Cardiac muscle cell (in vitro differentiated cells and primary cell): ENCODE data around the gene ITSN1. TPM values are rescaled to one million over a fixed set of nuclear protein-coding genes. Genes with fewer than 3 reads are reported as not detected.

ENCODE experiments used
- DNase-seq, 2 donors: peaks; one replicate each; pipeline versions ENCODE4 v3.0.0 to v3.0.0-alpha.2; 2010 to 2017; ENCODE audit warnings: low read depth in 1 of 2, low spot score in 1 of 2
- H3K27ac ChIP-seq: fragments of 200-600 bp; sonication (generic); 2 replicates; pipeline ENCODE4 v1.5.1; 2016
- H3K27me3 ChIP-seq: fragments of 200-600 bp; sonication (generic); 2 replicates; pipeline ENCODE4 v1.6.0; 2016; ENCODE audit warnings: control low read depth
- H3K36me3 ChIP-seq: fragments of 200-600 bp; sonication (generic); 2 replicates; pipeline ENCODE4 v1.5.1; 2016; ENCODE audit warnings: control low read depth
- H3K4me1 ChIP-seq: fragments of 200-600 bp; sonication (generic); 2 replicates; pipeline ENCODE4 v1.8.1; 2017; ENCODE audit warnings: low read depth, mild to moderate bottlenecking, mixed run types
- H3K4me3 ChIP-seq: fragments of 200-600 bp; sonication (generic); 2 replicates; pipeline ENCODE4 v1.5.1; 2016; ENCODE audit warnings: mild to moderate bottlenecking
- H3K9me3 ChIP-seq: fragments of 200-600 bp; sonication (generic); 2 replicates; pipeline ENCODE4 v1.5.1; 2017; ENCODE audit warnings: low read depth, mild to moderate bottlenecking, control low read depth
- polyA plus RNA-seq: library from polyadenylated mRNA; unstranded; fragments of >200 nt; fragmentation: Nextera tagmentation; extraction: Ambion mirVana; gene quantifications from 2 replicates; pipeline ENCODE4 v1.2.1, GENCODE V29; 2016
- total RNA-seq: library from RNA; depleted of rRNA; stranded (reverse); fragments of >200 nt; gene quantifications from 2 replicates; pipeline ENCODE4 v1.2.3, GENCODE V29; 2016
- TF ChIP-seq, protein P1 (sequence below): IDR thresholded peaks from 2 replicates; pipeline ENCODE4 v1.5.1; 2012; ENCODE audit warnings: low read depth, mild to moderate bottlenecking, low read length

Gene ITSN1
- total and polyA plus RNA-seq, 2 experiments from 2014 or later, result 92.4 to 125 TPM

- H3K9me3 ChIP-seq, result no peaks in the 10 kb centered on the region
- TF ChIP-seq, protein P1, sequence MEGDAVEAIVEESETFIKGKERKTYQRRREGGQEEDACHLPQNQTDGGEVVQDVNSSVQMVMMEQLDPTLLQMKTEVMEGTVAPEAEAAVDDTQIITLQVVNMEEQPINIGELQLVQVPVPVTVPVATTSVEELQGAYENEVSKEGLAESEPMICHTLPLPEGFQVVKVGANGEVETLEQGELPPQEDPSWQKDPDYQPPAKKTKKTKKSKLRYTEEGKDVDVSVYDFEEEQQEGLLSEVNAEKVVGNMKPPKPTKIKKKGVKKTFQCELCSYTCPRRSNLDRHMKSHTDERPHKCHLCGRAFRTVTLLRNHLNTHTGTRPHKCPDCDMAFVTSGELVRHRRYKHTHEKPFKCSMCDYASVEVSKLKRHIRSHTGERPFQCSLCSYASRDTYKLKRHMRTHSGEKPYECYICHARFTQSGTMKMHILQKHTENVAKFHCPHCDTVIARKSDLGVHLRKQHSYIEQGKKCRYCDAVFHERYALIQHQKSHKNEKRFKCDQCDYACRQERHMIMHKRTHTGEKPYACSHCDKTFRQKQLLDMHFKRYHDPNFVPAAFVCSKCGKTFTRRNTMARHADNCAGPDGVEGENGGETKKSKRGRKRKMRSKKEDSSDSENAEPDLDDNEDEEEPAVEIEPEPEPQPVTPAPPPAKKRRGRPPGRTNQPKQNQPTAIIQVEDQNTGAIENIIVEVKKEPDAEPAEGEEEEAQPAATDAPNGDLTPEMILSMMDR, result no peak
- no peak overlapping the region for H3K4me3 ChIP-seq
- DNase-seq, result no peak
- peaks cover 56% of the 10 kb centered on the region for H3K36me3 ChIP-seq
- H3K4me1 ChIP-seq, result no peaks in the 10 kb centered on the region
- H3K27ac ChIP-seq, result no peak overlapping the region
- H3K27me3 ChIP-seq, result no peaks in the 10 kb centered on the region
These were observed 132.2 kb downstream of the ITSN1 start for GRCh38 chr21:33774551-33774950.

GRCh38 chr21:33775100-33775828, 133.0 kb downstream of the ITSN1 start:
- Histone ChIP-seq H3K27me3 (no peaks in the 10 kb centered on the region), H3K9me3 (no peaks in the 10 kb centered on the region), H3K4me3 (no peak overlapping the region), H3K4me1 (no peaks in the 10 kb centered on the region), H3K36me3 (peaks cover 57% of the 10 kb centered on the region), H3K27ac (no peak overlapping the region)
- TF ChIP-seq, protein P1, result no peak
- no peak for DNase-seq

DNA sequence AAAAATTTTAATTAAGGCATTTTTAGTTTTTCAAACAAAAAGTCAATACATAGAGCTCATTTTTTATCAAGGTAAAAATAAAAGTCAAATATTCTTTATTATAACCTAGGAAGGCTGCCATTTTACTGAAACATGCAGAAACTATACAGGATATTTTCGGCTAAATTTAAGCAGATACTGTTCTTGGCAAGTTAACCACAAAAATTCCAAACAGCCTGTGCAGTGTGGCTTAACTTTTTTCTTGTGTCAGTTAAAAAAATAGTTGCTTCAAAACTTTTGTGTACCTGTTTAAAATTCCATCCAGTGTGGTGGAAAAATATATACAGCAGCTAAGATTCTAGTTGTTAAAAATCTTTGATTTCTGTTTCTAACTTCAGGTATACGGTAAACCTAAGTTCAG, 138.3 kb downstream of the ITSN1 start:
- peaks cover 38% of the 10 kb centered on the region for H3K36me3 ChIP-seq
- H3K4me3 ChIP-seq, result no peak overlapping the region
- H3K9me3 ChIP-seq, result no peaks in the 10 kb centered on the region
- H3K4me1 ChIP-seq, result no peaks in the 10 kb centered on the region
- H3K27me3 ChIP-seq, result no peaks in the 10 kb centered on the region
- TF ChIP-seq, protein P1, result no peak
- DNase-seq, result peak in 1 of 2 donors; percentile 53
- H3K27ac ChIP-seq, result no peak overlapping the region

DNA sequence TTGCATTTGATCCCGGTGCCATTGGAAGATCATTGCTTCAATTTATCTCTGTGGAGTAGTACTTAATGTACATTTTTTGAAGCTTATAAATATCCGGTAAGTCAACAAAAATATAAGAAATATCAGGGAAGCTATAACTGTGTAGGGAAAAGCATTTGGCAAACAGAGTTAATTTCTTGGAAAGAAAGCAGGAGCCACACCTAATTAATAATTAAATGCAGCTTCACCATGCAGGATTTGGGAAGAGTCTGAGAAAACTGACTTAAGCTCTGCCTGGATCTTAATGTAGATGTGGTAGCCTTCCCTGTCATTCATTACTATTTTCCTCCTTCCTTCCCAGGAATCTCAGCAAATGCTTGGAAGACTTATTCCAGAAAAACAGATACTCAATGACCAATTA, 138.8 kb downstream of the ITSN1 start:
- Histone ChIP-seq H3K27ac (no peak overlapping the region), H3K4me3 (no peak overlapping the region), H3K27me3 (no peaks in the 10 kb centered on the region), H3K4me1 (no peaks in the 10 kb centered on the region), H3K36me3 (peaks cover 34% of the 10 kb centered on the region), H3K9me3 (no peaks in the 10 kb centered on the region)
- no peak for DNase-seq
- TF ChIP-seq, protein P1, result no peak

DNA sequence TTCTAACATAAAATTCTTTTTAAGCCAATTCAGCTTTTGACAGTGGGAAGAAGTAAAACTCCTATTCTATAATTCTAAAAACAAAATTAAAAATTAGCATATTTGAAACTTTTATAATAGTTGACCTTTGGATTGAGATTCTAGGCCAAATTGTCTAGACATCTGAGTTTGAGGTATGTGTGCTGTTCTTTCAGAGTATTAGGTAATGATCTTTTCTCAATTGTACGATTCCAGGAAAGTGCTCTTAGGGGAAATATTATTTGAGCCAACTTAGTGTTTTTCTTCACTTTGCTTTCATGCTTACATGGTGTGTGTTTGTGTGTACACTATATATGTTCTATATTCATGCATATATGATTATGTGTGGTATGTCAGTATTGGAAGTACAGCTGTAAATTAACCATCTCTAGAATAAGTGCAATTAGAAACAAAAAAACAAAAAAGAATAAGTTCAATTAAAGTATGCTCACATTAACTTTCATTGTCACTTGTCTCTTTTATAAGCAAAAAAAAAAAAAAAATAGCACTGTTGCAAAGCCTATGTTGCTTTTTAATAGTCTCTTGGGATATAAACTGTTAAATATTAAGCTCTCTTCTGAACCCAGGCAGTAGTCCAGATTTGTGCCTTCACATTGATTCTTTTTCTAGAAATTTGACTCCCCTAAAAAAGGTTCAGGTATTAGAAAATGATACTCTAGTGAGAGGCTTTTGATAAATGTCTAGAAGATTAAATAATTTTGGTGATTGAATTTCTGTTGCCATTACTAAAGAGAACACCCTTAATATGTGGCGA, 141.1 kb downstream of the ITSN1 start:
- Histone ChIP-seq H3K36me3 (peaks cover 28% of the 10 kb centered on the region), H3K9me3 (no peaks in the 10 kb centered on the region), H3K4me3 (no peak overlapping the region), H3K27me3 (no peaks in the 10 kb centered on the region), H3K4me1 (no peaks in the 10 kb centered on the region), H3K27ac (no peak overlapping the region)
- DNase-seq, result no peak
- TF ChIP-seq, protein P1, result no peak
